HepG2 (cell line): Measurements from ENCODE around the gene RDM1. TPM values are rescaled to one million over a fixed set of nuclear protein-coding genes. Genes with fewer than 3 reads are reported as not detected.

Source experiments
- KLF16 ChIP-seq, 2 experiments: sonication (generic) in 1 of 2; formaldehyde crosslinking in 1 of 2; IDR thresholded peaks; 2 replicates each; pipeline versions ENCODE4 v1.6.1 to v1.8.0; 2016 to 2023; ENCODE audit warnings: missing genetic modification reagents in 2 of 2, missing compliant biosample characterization in 1 of 2
- KMT2A ChIP-seq: sonication (generic); formaldehyde crosslinking; IDR thresholded peaks from 2 replicates; pipeline ENCODE4 v1.4.0; 2020; ENCODE audit warnings: missing genetic modification reagents
- NFKB2 ChIP-seq: sonication (generic); formaldehyde crosslinking; IDR thresholded peaks from 2 replicates; pipeline ENCODE4 v1.4.0; 2020; ENCODE audit warnings: missing genetic modification reagents, borderline replicate concordance
- NKX3-1 ChIP-seq: sonication (generic); formaldehyde crosslinking; IDR thresholded peaks from 2 replicates; pipeline ENCODE4 v1.5.0; 2020; ENCODE audit warnings: missing genetic modification reagents
- RAD51 ChIP-seq: fragments of 450-650 bp; IDR thresholded peaks from 2 replicates; pipeline ENCODE4 v1.6.1; 2016; ENCODE audit warnings: borderline replicate concordance
- SIX1 ChIP-seq: sonication (generic); formaldehyde crosslinking; IDR thresholded peaks from 2 replicates; pipeline ENCODE4 v1.4.0; 2020; ENCODE audit warnings: missing genetic modification reagents, borderline replicate concordance
- TARDBP ChIP-seq: sonication (generic); formaldehyde crosslinking; IDR thresholded peaks from 2 replicates; pipeline ENCODE4 v1.8.0; 2022; ENCODE audit warnings: mild to moderate bottlenecking, missing genetic modification reagents
- ZBTB7B ChIP-seq: sonication (generic); formaldehyde crosslinking; IDR thresholded peaks from 2 replicates; pipeline ENCODE4 v1.4.0; 2020; ENCODE audit warnings: missing genetic modification reagents
- ZFAT ChIP-seq: sonication (generic); formaldehyde crosslinking; conservative IDR thresholded peaks from 2 replicates; pipeline ENCODE4 v1.8.1; 2023; ENCODE audit warnings: missing genetic modification reagents, inconsistent platforms
- ZNF572 ChIP-seq: sonication (generic); formaldehyde crosslinking; IDR thresholded peaks from 2 replicates; pipeline ENCODE4 v1.5.1; 2020; ENCODE audit warnings: mild to moderate bottlenecking, missing genetic modification reagents
- ZNF879 ChIP-seq: sonication (generic); formaldehyde crosslinking; IDR thresholded peaks from 2 replicates; pipeline ENCODE4 v1.8.1; 2023; ENCODE audit warnings: missing genetic modification reagents
- polyA plus RNA-seq, 8 experiments: library from polyadenylated mRNA; depleted of rRNA in 3 of 8; stranded (reverse) in 7 of 8; unstranded in 1 of 8; fragments of >200 nt; fragmentation: Illumina TruSeq in 4 of 8; extraction: Trizol in 4 of 8; gene quantifications; 2 replicates each; pipeline versions ENCODE4 v1.2.1 to v1.2.3, GENCODE V29; 2011 to 2016; ENCODE audit warnings: low read depth in 4 of 8, missing spikeins in 1 of 8, mixed read lengths in 1 of 8; ENCODE audit not compliant: insufficient read depth in 1 of 8
- total RNA-seq, 5 experiments: library from RNA; depleted of rRNA; stranded (reverse); fragments of >200 nt; fragmentation: Illumina TruSeq; extraction: Trizol; gene quantifications; 2 replicates each; pipeline ENCODE4 v1.2.3, GENCODE V29; 2016; ENCODE audit warnings: low read depth in 1 of 5
- TF ChIP-seq, protein P1 (sequence below): sonication (generic); formaldehyde crosslinking; conservative IDR thresholded peaks from 2 replicates; pipeline ENCODE4 v1.4.0; 2020; ENCODE audit warnings: mild to moderate bottlenecking, missing genetic modification reagents, moderate library complexity
- TF ChIP-seq, protein P2 (sequence below): sonication (generic); formaldehyde crosslinking; IDR thresholded peaks from 2 replicates; pipeline ENCODE4 v1.8.0; 2022; ENCODE audit warnings: mild to moderate bottlenecking, missing genetic modification reagents
- TF ChIP-seq, protein P3 (sequence below): sonication (generic); formaldehyde crosslinking; IDR thresholded peaks from 2 replicates; pipeline ENCODE4 v1.4.0; 2020; ENCODE audit warnings: missing genetic modification reagents
- TF ChIP-seq, protein P4 (sequence below): fragments of 450-650 bp; IDR thresholded peaks from 2 replicates; pipeline ENCODE4 v1.6.1; 2016
- TF ChIP-seq, protein P5 (sequence below): sonication (generic); formaldehyde crosslinking; IDR thresholded peaks from 2 replicates; pipeline ENCODE4 v1.5.0; 2020; ENCODE audit warnings: missing genetic modification reagents, mild to moderate bottlenecking, borderline replicate concordance
- TF ChIP-seq, protein P6 (sequence below): sonication (generic); formaldehyde crosslinking; IDR thresholded peaks from 2 replicates; pipeline ENCODE4 v1.5.0; 2020; ENCODE audit warnings: missing genetic modification reagents
- TF ChIP-seq, protein P7 (sequence below): sonication (generic); formaldehyde crosslinking; IDR thresholded peaks from 2 replicates; pipeline ENCODE4 v1.4.0; 2020; ENCODE audit warnings: low read depth, mild to moderate bottlenecking, missing genetic modification reagents

The RDM1 gene
- total and polyA plus RNA-seq, 2 of the 13 experiments (the other 11 are each of a cell fraction or from before 2014, with no cell fraction given), result 0.28 to 0.40 TPM

DNA sequence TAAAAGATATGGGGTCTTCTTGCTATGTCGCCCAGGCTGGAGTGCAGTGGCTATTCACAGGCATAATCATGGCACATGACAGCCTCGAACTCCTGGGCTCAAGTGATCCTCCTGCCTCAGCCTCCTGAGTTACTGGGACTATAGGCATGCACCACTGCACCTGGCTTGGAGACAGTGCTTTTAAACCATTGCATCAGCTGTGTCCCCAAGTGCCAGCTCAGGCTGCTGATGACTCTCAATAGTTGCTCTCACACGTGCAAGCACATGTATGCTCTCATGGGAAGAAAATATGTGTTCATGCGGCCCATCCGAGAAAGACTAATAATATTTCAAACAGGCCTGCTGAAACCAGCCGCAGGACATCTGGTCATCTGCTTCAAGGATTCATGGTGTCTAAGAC, 42.0 kb upstream of the RDM1 start (continued):
- TF ChIP-seq, protein P1, sequence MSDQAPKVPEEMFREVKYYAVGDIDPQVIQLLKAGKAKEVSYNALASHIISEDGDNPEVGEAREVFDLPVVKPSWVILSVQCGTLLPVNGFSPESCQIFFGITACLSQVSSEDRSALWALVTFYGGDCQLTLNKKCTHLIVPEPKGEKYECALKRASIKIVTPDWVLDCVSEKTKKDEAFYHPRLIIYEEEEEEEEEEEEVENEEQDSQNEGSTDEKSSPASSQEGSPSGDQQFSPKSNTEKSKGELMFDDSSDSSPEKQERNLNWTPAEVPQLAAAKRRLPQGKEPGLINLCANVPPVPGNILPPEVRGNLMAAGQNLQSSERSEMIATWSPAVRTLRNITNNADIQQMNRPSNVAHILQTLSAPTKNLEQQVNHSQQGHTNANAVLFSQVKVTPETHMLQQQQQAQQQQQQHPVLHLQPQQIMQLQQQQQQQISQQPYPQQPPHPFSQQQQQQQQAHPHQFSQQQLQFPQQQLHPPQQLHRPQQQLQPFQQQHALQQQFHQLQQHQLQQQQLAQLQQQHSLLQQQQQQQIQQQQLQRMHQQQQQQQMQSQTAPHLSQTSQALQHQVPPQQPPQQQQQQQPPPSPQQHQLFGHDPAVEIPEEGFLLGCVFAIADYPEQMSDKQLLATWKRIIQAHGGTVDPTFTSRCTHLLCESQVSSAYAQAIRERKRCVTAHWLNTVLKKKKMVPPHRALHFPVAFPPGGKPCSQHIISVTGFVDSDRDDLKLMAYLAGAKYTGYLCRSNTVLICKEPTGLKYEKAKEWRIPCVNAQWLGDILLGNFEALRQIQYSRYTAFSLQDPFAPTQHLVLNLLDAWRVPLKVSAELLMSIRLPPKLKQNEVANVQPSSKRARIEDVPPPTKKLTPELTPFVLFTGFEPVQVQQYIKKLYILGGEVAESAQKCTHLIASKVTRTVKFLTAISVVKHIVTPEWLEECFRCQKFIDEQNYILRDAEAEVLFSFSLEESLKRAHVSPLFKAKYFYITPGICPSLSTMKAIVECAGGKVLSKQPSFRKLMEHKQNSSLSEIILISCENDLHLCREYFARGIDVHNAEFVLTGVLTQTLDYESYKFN (CRISPR knock-in tag), result no peak
- TF ChIP-seq ZNF879, result no peak
- TF ChIP-seq, protein P2, sequence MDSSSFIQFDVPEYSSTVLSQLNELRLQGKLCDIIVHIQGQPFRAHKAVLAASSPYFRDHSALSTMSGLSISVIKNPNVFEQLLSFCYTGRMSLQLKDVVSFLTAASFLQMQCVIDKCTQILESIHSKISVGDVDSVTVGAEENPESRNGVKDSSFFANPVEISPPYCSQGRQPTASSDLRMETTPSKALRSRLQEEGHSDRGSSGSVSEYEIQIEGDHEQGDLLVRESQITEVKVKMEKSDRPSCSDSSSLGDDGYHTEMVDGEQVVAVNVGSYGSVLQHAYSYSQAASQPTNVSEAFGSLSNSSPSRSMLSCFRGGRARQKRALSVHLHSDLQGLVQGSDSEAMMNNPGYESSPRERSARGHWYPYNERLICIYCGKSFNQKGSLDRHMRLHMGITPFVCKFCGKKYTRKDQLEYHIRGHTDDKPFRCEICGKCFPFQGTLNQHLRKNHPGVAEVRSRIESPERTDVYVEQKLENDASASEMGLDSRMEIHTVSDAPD (CRISPR knock-in tag), result no peak
- TF ChIP-seq, protein P3, sequence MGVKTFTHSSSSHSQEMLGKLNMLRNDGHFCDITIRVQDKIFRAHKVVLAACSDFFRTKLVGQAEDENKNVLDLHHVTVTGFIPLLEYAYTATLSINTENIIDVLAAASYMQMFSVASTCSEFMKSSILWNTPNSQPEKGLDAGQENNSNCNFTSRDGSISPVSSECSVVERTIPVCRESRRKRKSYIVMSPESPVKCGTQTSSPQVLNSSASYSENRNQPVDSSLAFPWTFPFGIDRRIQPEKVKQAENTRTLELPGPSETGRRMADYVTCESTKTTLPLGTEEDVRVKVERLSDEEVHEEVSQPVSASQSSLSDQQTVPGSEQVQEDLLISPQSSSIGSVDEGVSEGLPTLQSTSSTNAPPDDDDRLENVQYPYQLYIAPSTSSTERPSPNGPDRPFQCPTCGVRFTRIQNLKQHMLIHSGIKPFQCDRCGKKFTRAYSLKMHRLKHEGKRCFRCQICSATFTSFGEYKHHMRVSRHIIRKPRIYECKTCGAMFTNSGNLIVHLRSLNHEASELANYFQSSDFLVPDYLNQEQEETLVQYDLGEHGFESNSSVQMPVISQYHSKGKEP (CRISPR knock-in tag), result no peak
- no peak for TF ChIP-seq ZNF572 (CRISPR knock-in tag)
- no peak for TF ChIP-seq RAD51
- no peak for TF ChIP-seq SIX1 (CRISPR knock-in tag)
- TF ChIP-seq ZBTB7B (CRISPR knock-in tag), result no peak
- TF ChIP-seq ZFAT (CRISPR knock-in tag), result no peak
- TF ChIP-seq, protein P4, sequence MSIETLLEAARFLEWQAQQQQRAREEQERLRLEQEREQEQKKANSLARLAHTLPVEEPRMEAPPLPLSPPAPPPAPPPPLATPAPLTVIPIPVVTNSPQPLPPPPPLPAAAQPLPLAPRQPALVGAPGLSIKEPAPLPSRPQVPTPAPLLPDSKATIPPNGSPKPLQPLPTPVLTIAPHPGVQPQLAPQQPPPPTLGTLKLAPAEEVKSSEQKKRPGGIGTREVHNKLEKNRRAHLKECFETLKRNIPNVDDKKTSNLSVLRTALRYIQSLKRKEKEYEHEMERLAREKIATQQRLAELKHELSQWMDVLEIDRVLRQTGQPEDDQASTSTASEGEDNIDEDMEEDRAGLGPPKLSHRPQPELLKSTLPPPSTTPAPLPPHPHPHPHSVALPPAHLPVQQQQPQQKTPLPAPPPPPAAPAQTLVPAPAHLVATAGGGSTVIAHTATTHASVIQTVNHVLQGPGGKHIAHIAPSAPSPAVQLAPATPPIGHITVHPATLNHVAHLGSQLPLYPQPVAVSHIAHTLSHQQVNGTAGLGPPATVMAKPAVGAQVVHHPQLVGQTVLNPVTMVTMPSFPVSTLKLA, result no peak; the same call in 1 of the 2 replicates
- no peak for TF ChIP-seq NFKB2 (CRISPR knock-in tag)
- TF ChIP-seq KLF16 (CRISPR knock-in tag; IDR thresholded peaks at IDR 0.05), result no peak
- TF ChIP-seq, protein P5, sequence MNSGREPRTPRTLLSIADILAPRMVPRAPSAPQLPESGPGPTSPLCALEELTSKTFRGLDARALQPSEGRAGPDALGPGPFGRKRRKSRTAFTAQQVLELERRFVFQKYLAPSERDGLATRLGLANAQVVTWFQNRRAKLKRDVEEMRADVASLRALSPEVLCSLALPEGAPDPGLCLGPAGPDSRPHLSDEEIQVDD, result no peak
- TF ChIP-seq, protein P6, sequence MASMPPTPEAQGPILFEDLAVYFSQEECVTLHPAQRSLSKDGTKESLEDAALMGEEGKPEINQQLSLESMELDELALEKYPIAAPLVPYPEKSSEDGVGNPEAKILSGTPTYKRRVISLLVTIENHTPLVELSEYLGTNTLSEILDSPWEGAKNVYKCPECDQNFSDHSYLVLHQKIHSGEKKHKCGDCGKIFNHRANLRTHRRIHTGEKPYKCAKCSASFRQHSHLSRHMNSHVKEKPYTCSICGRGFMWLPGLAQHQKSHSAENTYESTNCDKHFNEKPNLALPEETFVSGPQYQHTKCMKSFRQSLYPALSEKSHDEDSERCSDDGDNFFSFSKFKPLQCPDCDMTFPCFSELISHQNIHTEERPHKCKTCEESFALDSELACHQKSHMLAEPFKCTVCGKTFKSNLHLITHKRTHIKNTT (CRISPR knock-in tag), result no peak
- TF ChIP-seq, protein P7, sequence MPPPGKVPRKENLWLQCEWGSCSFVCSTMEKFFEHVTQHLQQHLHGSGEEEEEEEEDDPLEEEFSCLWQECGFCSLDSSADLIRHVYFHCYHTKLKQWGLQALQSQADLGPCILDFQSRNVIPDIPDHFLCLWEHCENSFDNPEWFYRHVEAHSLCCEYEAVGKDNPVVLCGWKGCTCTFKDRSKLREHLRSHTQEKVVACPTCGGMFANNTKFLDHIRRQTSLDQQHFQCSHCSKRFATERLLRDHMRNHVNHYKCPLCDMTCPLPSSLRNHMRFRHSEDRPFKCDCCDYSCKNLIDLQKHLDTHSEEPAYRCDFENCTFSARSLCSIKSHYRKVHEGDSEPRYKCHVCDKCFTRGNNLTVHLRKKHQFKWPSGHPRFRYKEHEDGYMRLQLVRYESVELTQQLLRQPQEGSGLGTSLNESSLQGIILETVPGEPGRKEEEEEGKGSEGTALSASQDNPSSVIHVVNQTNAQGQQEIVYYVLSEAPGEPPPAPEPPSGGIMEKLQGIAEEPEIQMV (CRISPR knock-in tag), result no peak
- no peak for TF ChIP-seq NKX3-1 (CRISPR knock-in tag)
- no peak for TF ChIP-seq KMT2A (CRISPR knock-in tag)
- TF ChIP-seq TARDBP (CRISPR knock-in tag), result no peak
